ENCODE measurements around the gene RMI2. TPM values are rescaled to one million over a fixed set of nuclear protein-coding genes. Genes with fewer than 3 reads are reported as not detected.

The RMI2 gene
- total RNA-seq, 1 donor from 2014 or later = 41.3 TPM

GRCh38 chr16:11380836-11381235, 35.6 kb downstream of the RMI2 start:
- Mint-ChIP-seq H3K4me3 (no peak overlapping the region), H3K4me1 (ENCODE audit: unreplicated experiment) (no peaks in the 10 kb centered on the region), H3K27ac (no peak overlapping the region), H3K27me3 (no peaks in the 10 kb centered on the region), H3K36me3 (peaks cover 12% of the 10 kb centered on the region), H3K9me3 (peaks cover 8% of the 10 kb centered on the region)
- TF ChIP-seq CTCF (conservative IDR thresholded peaks at IDR 0.05) = no peak
- DNase-seq (ENCODE audit: extremely low spot score, unreplicated experiment) = no peak

- no peak for DNase-seq (ENCODE audit: extremely low spot score, unreplicated experiment)
- Mint-ChIP-seq H3K27me3 (no peaks in the 10 kb centered on the region), H3K27ac (no peak overlapping the region), H3K4me1 (ENCODE audit: unreplicated experiment) (peaks cover 4% of the 10 kb centered on the region), H3K4me3 (no peak overlapping the region), H3K9me3 (peaks cover 6% of the 10 kb centered on the region), H3K36me3 (peaks cover 12% of the 10 kb centered on the region)
- TF ChIP-seq CTCF (conservative IDR thresholded peaks at IDR 0.05) = no peak
Measured at GRCh38 chr16:11383481-11384183, 38.4 kb downstream of the RMI2 start.

DNA sequence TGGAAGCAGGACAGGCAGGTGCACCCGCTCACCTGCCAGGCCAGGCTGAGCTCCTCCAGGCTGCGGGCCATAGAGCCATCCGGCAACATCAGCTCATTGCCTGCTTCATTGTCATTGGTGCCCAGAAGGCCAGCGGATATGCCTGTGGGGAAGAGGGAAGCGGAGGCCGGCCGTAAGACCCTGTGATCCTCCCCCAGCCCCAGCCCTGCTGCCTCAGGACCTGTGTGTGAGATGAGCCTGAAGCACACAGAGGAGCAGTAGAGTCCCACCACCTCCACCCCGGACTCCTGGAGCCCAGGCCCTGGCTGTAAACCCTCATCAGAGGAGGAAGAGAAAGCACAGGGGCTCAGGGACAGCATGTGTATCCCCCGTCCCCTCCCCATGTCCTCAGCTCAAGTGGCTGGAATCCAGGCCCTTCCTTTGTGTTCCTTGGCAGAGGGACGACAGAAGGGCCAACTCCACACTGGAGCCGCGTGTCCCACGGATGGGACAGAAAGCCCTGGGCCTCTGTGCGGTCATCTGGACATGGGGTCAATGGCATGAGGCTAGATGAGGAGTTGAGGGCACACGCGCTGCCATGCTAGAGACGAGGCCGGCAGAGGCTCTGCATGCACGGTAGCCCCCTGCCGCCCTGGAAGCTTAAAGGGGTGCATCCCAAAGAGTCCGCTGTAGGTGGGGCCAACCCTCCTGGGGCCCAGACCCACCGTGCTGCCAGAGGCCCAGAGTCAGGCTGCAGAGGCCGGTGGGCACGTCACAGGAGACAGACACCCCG, 39.1 kb downstream of the RMI2 start:
- Mint-ChIP-seq H3K27me3 (no peaks in the 10 kb centered on the region), H3K27ac (no peak overlapping the region), H3K4me3 (no peak overlapping the region), H3K9me3 (peaks cover 4% of the 10 kb centered on the region), H3K36me3 (peaks cover 12% of the 10 kb centered on the region), H3K4me1 (ENCODE audit: unreplicated experiment) (peaks cover 4% of the 10 kb centered on the region)
- TF ChIP-seq CTCF (conservative IDR thresholded peaks at IDR 0.05) = no peak
- DNase-seq (ENCODE audit: extremely low spot score, unreplicated experiment) = no peak

DNA sequence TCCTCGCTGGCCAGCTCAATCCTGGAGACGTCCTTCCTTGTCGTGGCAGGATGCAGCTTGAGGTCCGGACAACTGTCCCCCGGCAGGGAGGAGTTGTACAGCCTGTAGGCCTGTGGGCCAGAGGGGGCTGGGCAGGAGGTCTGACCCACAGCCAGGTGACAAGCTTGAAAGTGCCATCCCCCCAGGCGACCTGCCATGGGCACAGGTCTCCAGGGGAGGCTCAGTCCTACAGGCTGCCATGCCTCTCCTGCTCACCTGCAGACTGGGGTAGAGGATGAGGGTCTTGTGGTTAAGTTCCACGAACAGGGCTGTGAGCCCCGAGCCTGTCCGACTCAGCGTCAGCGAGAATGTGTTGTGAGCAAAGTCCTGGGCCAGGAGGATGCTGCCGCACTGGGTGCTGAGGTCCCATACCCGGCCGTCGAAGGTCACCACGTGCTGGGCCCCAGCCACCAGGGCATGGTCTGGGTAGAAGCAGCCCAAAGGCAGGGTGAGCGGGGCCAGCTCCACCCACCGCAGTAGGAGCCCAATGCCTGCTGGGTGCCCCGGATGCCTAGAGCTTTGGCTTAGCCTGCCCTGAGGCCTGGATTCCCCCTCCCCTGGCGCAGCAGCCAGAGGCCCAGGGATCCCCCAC, 39.8 kb downstream of the RMI2 start:
- no peak for TF ChIP-seq CTCF (conservative IDR thresholded peaks at IDR 0.05)
- Mint-ChIP-seq H3K36me3 (peaks cover 12% of the 10 kb centered on the region), H3K4me3 (no peak overlapping the region), H3K27me3 (no peaks in the 10 kb centered on the region), H3K9me3 (peaks cover 4% of the 10 kb centered on the region), H3K4me1 (ENCODE audit: unreplicated experiment) (peaks cover 8% of the 10 kb centered on the region), H3K27ac (no peak overlapping the region)
- no peak for DNase-seq (ENCODE audit: extremely low spot score, unreplicated experiment)

GRCh38 chr16:11386054-11386680, 40.9 kb downstream of the RMI2 start:
- Mint-ChIP-seq H3K4me1 (ENCODE audit: unreplicated experiment) (peaks cover 18% of the 10 kb centered on the region), H3K9me3 (peaks cover 4% of the 10 kb centered on the region), H3K27ac (no peak overlapping the region), H3K27me3 (no peaks in the 10 kb centered on the region), H3K36me3 (peaks cover 9% of the 10 kb centered on the region), H3K4me3 (no peak overlapping the region)
- no peak for DNase-seq (ENCODE audit: extremely low spot score, unreplicated experiment)
- no peak for TF ChIP-seq CTCF (conservative IDR thresholded peaks at IDR 0.05)

Measured in type B pancreatic cell (in vitro differentiated cells).